SIG-M5 treated with dmso at 0.1 percent for 504 hours (cell line): ENCODE measurements around the gene AQP9.

Source experiments
- DNase-seq: peaks from one replicate; lab custom pipeline; 2025; ENCODE audit not compliant: unreplicated experiment; lab: John Stamatoyannopoulos, UW

Gene AQP9

GRCh38 chr15:58139989-58140522, 1.9 kb downstream of the AQP9 start:
- DNase-seq: peak; percentile 89

GRCh38 chr15:58141894-58142293, 3.7 kb downstream of the AQP9 start:
- no peak for DNase-seq

GRCh38 chr15:58142827-58143461, 4.8 kb downstream of the AQP9 start:
- DNase-seq: no peak

GRCh38 chr15:58145606-58146005, 7.4 kb downstream of the AQP9 start:
- no peak for DNase-seq

GRCh38 chr15:58146211-58146610, 8.0 kb downstream of the AQP9 start:
- DNase-seq: no peak

GRCh38 chr15:58146749-58147148, 8.6 kb downstream of the AQP9 start:
- DNase-seq: peak; percentile 79

- DNase-seq: peak; percentile 92
Measured at GRCh38 chr15:58147171-58147611, 9.0 kb downstream of the AQP9 start.

GRCh38 chr15:58148120-58148519, 9.9 kb downstream of the AQP9 start:
- DNase-seq: no peak

- no peak for DNase-seq
Measured at GRCh38 chr15:58148633-58149445, 10.7 kb downstream of the AQP9 start.

GRCh38 chr15:58154769-58155168, 16.6 kb downstream of the AQP9 start:
- no peak for DNase-seq

- no peak for DNase-seq
Measured at GRCh38 chr15:58159827-58160386, 21.7 kb downstream of the AQP9 start.

GRCh38 chr15:58161436-58161930, 23.3 kb downstream of the AQP9 start:
- DNase-seq: no peak

- DNase-seq: no peak
Measured at GRCh38 chr15:58163985-58164384, 25.8 kb downstream of the AQP9 start.

GRCh38 chr15:58164926-58165325, 26.7 kb downstream of the AQP9 start:
- no peak for DNase-seq

GRCh38 chr15:58165661-58166060, 27.5 kb downstream of the AQP9 start:
- DNase-seq: no peak

GRCh38 chr15:58167095-58167691, 29.0 kb downstream of the AQP9 start:
- DNase-seq: peak; percentile 18

- DNase-seq: no peak
Measured at GRCh38 chr15:58169934-58170333, 31.8 kb downstream of the AQP9 start.

GRCh38 chr15:58171476-58172061, 33.4 kb downstream of the AQP9 start:
- no peak for DNase-seq

- DNase-seq: no peak
Measured at GRCh38 chr15:58174709-58175108, 36.5 kb downstream of the AQP9 start.

GRCh38 chr15:58175955-58176354, 37.8 kb downstream of the AQP9 start:
- no peak for DNase-seq

GRCh38 chr15:58178668-58179067, 40.5 kb downstream of the AQP9 start:
- no peak for DNase-seq
